CD4-positive, alpha-beta T cell (primary cell): ENCODE results near the gene EXOC8. TPM values are rescaled to one million over a fixed set of nuclear protein-coding genes. Genes with fewer than 3 reads are reported as not detected.

Experiments
- ATAC-seq: fragments of 200-7000 bp; cut with Tn5 transposase; one replicate; pipeline ENCODE4 v1.10.0; 2022; ENCODE audit warnings: mild to moderate bottlenecking; ENCODE audit not compliant: poor library complexity
- CTCF ChIA-PET: fragments of 350-600 bp; sonication (Branson Sonifier 250); formaldehyde crosslinking; loops from one replicate; lab custom pipeline; 2021; ENCODE audit warnings: antibody characterized with exemption, inconsistent platforms; lab: Charles Lee
- POLR2A ChIA-PET: fragments of 350-600 bp; sonication (Branson Sonifier 250); formaldehyde crosslinking; loops from one replicate; lab custom pipeline; 2021; ENCODE audit warnings: antibody characterized with exemption, inconsistent platforms; lab: Charles Lee
- DNase-seq, 14 experiments: peaks; one replicate each; pipeline ENCODE4 v3.0.0-alpha.2; 2013 to 2020; ENCODE audit warnings: mixed read lengths in 2 of 14
- H3K27ac ChIP-seq, 2 donors: one replicate each; pipeline versions ENCODE4 v1.5.1 to v1.7.0; 2013; ENCODE audit warnings: low read length in 2 of 2, low read depth in 1 of 2, mild to moderate bottlenecking in 1 of 2
- H3K27me3 ChIP-seq, 2 experiments: 1 replicate in 1 of 2; 2 replicates in 1 of 2; pipeline versions ENCODE4 v1.6.1 to v1.7.0; 2013; ENCODE audit warnings: low read length in 2 of 2, control low read depth in 1 of 2, mild to moderate bottlenecking in 1 of 2, moderate library complexity in 1 of 2; ENCODE audit not compliant: insufficient read depth in 2 of 2, control insufficient read depth in 1 of 2
- H3K36me3 ChIP-seq: one replicate; pipeline ENCODE4 v1.6.1; 2013; ENCODE audit warnings: low read length, control low read depth; ENCODE audit not compliant: insufficient read depth
- H3K4me1 ChIP-seq: one replicate; pipeline ENCODE4 v1.6.1; 2013; ENCODE audit warnings: low read length, control low read depth; ENCODE audit not compliant: insufficient read depth
- H3K4me3 ChIP-seq: one replicate; pipeline ENCODE4 v1.5.1; 2013; ENCODE audit warnings: mild to moderate bottlenecking, low read length, moderate library complexity
- H3K9me3 ChIP-seq, 2 experiments: 1 replicate in 1 of 2; 2 replicates in 1 of 2; pipeline versions ENCODE4 v1.6.1 to v1.7.0; 2013; ENCODE audit warnings: low read length in 2 of 2, mild to moderate bottlenecking in 2 of 2, control low read depth in 1 of 2, moderate library complexity in 1 of 2; ENCODE audit not compliant: control insufficient read depth in 1 of 2, insufficient read depth in 1 of 2
- H3K27ac Mint-ChIP-seq: one replicate; pipeline ENCODE4 v1.8.0; 2020; ENCODE audit warnings: mixed read lengths
- H3K27me3 Mint-ChIP-seq: one replicate; pipeline ENCODE4 v1.8.0; 2021; ENCODE audit warnings: mixed read lengths
- H3K36me3 Mint-ChIP-seq: one replicate; pipeline ENCODE4 v1.8.0; 2021; ENCODE audit warnings: low read depth, mixed read lengths
- H3K4me1 Mint-ChIP-seq: one replicate; pipeline ENCODE4 v1.8.0; 2021; ENCODE audit warnings: low read depth, mixed read lengths
- H3K4me3 Mint-ChIP-seq: one replicate; pipeline ENCODE4 v1.8.0; 2020; ENCODE audit warnings: mild to moderate bottlenecking, mixed read lengths
- H3K9me3 Mint-ChIP-seq: one replicate; pipeline ENCODE4 v1.8.0; 2020; ENCODE audit warnings: mixed read lengths
- CTCF ChIP-seq: fragments of 200-600 bp; IDR thresholded peaks from one replicate; pipeline ENCODE4 v1.8.0; 2022; ENCODE audit warnings: antibody characterized with exemption, mild to moderate bottlenecking
- intact Hi-C, 2 experiments: fragments of 100-400 bp; cut with DNase I in 1 of 2; cut with micrococcal nuclease in 1 of 2; formaldehyde crosslinking; loops; one replicate each; pipeline versions ENCODE4 v1.15.1 to v1.9.0; 2023 to 2025; cut with DNase I, micrococcal nuclease
- total RNA-seq, 174 experiments: library from RNA in 2 of 174; stranded (reverse) in 2 of 174; gene quantifications; one replicate each; pipeline ENCODE4 v1.2.3 and lab custom pipeline; 2021 to 2026

EXOC8 gene
- total RNA-seq, 2 experiments from 2014 or later = 28.0 to 31.9 TPM

- Mint-ChIP-seq H3K4me1 (peaks cover 54% of the 10 kb centered on the region), H3K36me3 (no peaks in the 10 kb centered on the region), H3K27ac (no peak overlapping the region), H3K9me3 (no peaks in the 10 kb centered on the region), H3K4me3 (no peak overlapping the region), H3K27me3 (no peaks in the 10 kb centered on the region)
- intact Hi-C loops = no loop called here
- no peaks in the 10 kb centered on the region for H3K27me3 ChIP-seq
- no peak overlapping the region for H3K4me3 ChIP-seq
- H3K4me1 ChIP-seq = peaks cover 4% of the 10 kb centered on the region
- no peaks in the 10 kb centered on the region for H3K36me3 ChIP-seq
- ChIA-PET POLR2A (interaction anchor here (0.9 kb wide), 1 partner anchor 39 kb away, joined by 4 read pairs; no protein-coding TSS in a partner anchor), CTCF (interaction anchor here (0.6 to 1.9 kb wide), 2 partner anchors 12 to 16 kb away, joined by 3 to 6 read pairs; no protein-coding TSS in a partner anchor)
- H3K9me3 ChIP-seq = no peaks in the 10 kb centered on the region
- TF ChIP-seq CTCF = no peak
- no peak overlapping the region for H3K27ac ChIP-seq
- DNase-seq (no peak), ATAC-seq (no peak)
Measured at GRCh38 chr1:231381729-231382128, 44.1 kb upstream of the EXOC8 start.

GRCh38 chr1:231376875-231377549 lies 39.4 kb upstream of the EXOC8 start:
- intact Hi-C loops = loop anchor here in 1 of 2 experiments (10.0 kb wide), 1 partner anchor 48 kb away; the partner anchor contains the start of gene EGLN1
- Histone ChIP-seq H3K4me1 (peaks cover 5% of the 10 kb centered on the region), H3K36me3 (peaks cover 1% of the 10 kb centered on the region), H3K27ac (no peak overlapping the region), H3K27me3 (no peaks in the 10 kb centered on the region), H3K9me3 (no peaks in the 10 kb centered on the region), H3K4me3 (no peak overlapping the region)
- H3K27ac Mint-ChIP-seq = peak overlapping the region; percentile 30
- H3K4me1 Mint-ChIP-seq = peaks cover 57% of the 10 kb centered on the region
- no peak for TF ChIP-seq CTCF
- ATAC-seq (peak; percentile 60), DNase-seq (peak in 1 of 14 experiments; percentile 9)
- no peaks in the 10 kb centered on the region for H3K9me3 Mint-ChIP-seq
- POLR2A ChIA-PET = no interaction called here
- H3K36me3 Mint-ChIP-seq = peaks cover 2% of the 10 kb centered on the region
- no peak overlapping the region for H3K4me3 Mint-ChIP-seq
- CTCF ChIA-PET = interaction anchor here (1.3 kb wide), 1 partner anchor 15 kb away, joined by 3 read pairs; no protein-coding TSS in a partner anchor
- H3K27me3 Mint-ChIP-seq = no peaks in the 10 kb centered on the region

GRCh38 chr1:231376101-231376500 lies 38.4 kb upstream of the EXOC8 start:
- no peaks in the 10 kb centered on the region for H3K9me3 ChIP-seq
- peaks cover 5% of the 10 kb centered on the region for H3K4me1 ChIP-seq
- ChIA-PET POLR2A (interaction anchor here (0.8 kb wide), 1 partner anchor 22 kb away, joined by 4 read pairs; no protein-coding TSS in a partner anchor), CTCF (no interaction called here)
- H3K27ac ChIP-seq = no peak overlapping the region
- ATAC-seq (no peak), DNase-seq (peak in 1 of 14 experiments; percentile 16)
- Mint-ChIP-seq H3K4me1 (peaks cover 48% of the 10 kb centered on the region), H3K27me3 (no peaks in the 10 kb centered on the region), H3K4me3 (no peak overlapping the region), H3K27ac (peak overlapping the region; percentile 35), H3K36me3 (peaks cover 9% of the 10 kb centered on the region), H3K9me3 (no peaks in the 10 kb centered on the region)
- no peaks in the 10 kb centered on the region for H3K27me3 ChIP-seq
- TF ChIP-seq CTCF = no peak
- H3K4me3 ChIP-seq = no peak overlapping the region
- intact Hi-C loops = loop anchor here in 1 of 2 experiments (10.0 kb wide), 1 partner anchor 49 kb away; the partner anchor contains the start of gene EGLN1
- peaks cover 9% of the 10 kb centered on the region for H3K36me3 ChIP-seq
